ENCODE measurements around the gene CDC42SE2.
"Not testable (repeated sequence)": the region's sequence is repeated elsewhere in the genome, so short reads cannot be mapped to it uniquely, and the experiment has no call there.

- TF ChIP-seq POLR2A, CTCF, EP300 (IDR thresholded peaks at IDR 0.05): not testable (repeated sequence)
Observed at GRCh38 chr5:131254025-131254424, 9.8 kb upstream of the CDC42SE2 start.
